Osteocyte (in vitro differentiated cells): ENCODE data around the gene UBA52. TPM values are rescaled to one million over a fixed set of nuclear protein-coding genes. Genes with fewer than 3 reads are reported as not detected.
"Not testable (repeated sequence)": the region's sequence is repeated elsewhere in the genome, so short reads cannot be mapped to it uniquely, and the experiment has no call there.

Source experiments
- DNase-seq: peaks from one replicate; pipeline ENCODE4 v3.0.0; 2021; ENCODE audit warnings: mixed read lengths; ENCODE audit not compliant: unreplicated experiment; ENCODE audit errors: extremely low spot score
- H3K27ac Mint-ChIP-seq: one replicate; pipeline ENCODE4 v1.8.0; 2021; ENCODE audit warnings: mild to moderate bottlenecking, mixed read lengths; ENCODE audit not compliant: unreplicated experiment
- H3K27me3 Mint-ChIP-seq: one replicate; pipeline ENCODE4 v1.8.0; 2021; ENCODE audit warnings: mixed read lengths; ENCODE audit not compliant: unreplicated experiment
- H3K36me3 Mint-ChIP-seq: one replicate; pipeline ENCODE4 v1.8.0; 2021; ENCODE audit warnings: mixed read lengths; ENCODE audit not compliant: unreplicated experiment
- H3K4me1 Mint-ChIP-seq: one replicate; pipeline ENCODE4 v1.8.0; 2021; ENCODE audit warnings: mixed read lengths; ENCODE audit not compliant: unreplicated experiment
- H3K4me3 Mint-ChIP-seq: one replicate; pipeline ENCODE4 v1.8.0; 2021; ENCODE audit warnings: mild to moderate bottlenecking, moderate library complexity, mixed read lengths; ENCODE audit not compliant: unreplicated experiment
- H3K9me3 Mint-ChIP-seq: one replicate; pipeline ENCODE4 v1.8.0; 2021; ENCODE audit warnings: mixed read lengths; ENCODE audit not compliant: unreplicated experiment
- total RNA-seq: library from RNA; stranded (reverse); gene quantifications from 2 replicates; pipeline ENCODE4 v1.2.1, GENCODE V29; 2021
- TF ChIP-seq, protein P1 (sequence below): fragments of 200-600 bp; sonication (generic); IDR thresholded peaks from 2 replicates; pipeline ENCODE4 v1.5.0; 2021; ENCODE audit warnings: antibody characterized with exemption, mild to moderate bottlenecking, moderate library complexity

UBA52 gene
- total RNA-seq, 1 donor from 2014 or later = 1,081 TPM

DNA sequence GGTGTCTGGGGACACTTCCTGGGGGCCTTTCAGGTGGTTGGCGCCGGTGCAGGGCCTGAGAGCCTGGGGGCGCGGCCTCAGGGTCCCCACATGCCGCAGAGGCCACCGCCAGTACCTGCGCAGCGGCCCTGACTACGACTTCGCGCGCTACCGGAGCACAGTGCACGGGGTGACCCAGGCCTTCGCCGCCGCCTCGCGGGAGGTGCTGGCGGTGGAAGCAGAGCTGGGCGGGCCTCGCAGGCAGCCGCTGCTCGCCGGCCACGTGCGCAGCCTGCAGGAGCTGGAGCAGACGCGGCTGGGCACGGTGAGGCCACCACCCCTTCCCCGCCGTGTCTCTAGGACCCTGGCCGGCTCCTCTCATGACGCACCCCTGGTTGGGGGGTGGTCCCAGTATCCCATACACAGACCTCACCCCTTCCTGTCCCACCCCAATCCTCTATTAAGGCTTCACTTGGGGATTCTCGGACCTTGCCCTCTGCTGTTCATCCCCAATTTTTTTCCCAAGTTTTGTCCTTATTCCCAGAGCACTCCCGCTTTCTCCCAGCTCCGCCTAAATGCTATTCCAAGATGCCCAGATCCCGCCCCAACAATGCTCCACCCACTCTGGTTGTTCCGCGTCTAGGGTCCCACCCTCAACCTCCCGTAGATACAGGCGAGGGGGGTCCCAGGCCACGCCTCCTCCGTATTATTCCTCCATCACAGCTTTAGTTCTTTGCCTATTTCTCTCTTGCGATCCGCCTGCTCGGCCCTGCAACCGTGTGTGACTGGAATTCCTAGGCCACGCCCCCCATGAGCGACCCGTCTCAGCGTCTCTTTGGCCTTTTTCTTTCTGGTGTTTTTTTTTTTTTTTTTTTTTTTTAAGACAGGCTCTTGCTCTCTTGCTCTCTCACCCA is 18.0 kb downstream of the UBA52 start:
- no peak for DNase-seq
- TF ChIP-seq, protein P1, sequence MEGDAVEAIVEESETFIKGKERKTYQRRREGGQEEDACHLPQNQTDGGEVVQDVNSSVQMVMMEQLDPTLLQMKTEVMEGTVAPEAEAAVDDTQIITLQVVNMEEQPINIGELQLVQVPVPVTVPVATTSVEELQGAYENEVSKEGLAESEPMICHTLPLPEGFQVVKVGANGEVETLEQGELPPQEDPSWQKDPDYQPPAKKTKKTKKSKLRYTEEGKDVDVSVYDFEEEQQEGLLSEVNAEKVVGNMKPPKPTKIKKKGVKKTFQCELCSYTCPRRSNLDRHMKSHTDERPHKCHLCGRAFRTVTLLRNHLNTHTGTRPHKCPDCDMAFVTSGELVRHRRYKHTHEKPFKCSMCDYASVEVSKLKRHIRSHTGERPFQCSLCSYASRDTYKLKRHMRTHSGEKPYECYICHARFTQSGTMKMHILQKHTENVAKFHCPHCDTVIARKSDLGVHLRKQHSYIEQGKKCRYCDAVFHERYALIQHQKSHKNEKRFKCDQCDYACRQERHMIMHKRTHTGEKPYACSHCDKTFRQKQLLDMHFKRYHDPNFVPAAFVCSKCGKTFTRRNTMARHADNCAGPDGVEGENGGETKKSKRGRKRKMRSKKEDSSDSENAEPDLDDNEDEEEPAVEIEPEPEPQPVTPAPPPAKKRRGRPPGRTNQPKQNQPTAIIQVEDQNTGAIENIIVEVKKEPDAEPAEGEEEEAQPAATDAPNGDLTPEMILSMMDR = peak; percentile 1
- no peaks in the 10 kb centered on the region for H3K27me3 Mint-ChIP-seq
- peaks cover 1% of the 10 kb centered on the region for H3K36me3 Mint-ChIP-seq
- H3K9me3 Mint-ChIP-seq = no peaks in the 10 kb centered on the region
- H3K4me3 Mint-ChIP-seq = peak overlapping the region; percentile 79
- peaks cover 18% of the 10 kb centered on the region for H3K4me1 Mint-ChIP-seq
- H3K27ac Mint-ChIP-seq = peak overlapping the region; percentile 74

DNA sequence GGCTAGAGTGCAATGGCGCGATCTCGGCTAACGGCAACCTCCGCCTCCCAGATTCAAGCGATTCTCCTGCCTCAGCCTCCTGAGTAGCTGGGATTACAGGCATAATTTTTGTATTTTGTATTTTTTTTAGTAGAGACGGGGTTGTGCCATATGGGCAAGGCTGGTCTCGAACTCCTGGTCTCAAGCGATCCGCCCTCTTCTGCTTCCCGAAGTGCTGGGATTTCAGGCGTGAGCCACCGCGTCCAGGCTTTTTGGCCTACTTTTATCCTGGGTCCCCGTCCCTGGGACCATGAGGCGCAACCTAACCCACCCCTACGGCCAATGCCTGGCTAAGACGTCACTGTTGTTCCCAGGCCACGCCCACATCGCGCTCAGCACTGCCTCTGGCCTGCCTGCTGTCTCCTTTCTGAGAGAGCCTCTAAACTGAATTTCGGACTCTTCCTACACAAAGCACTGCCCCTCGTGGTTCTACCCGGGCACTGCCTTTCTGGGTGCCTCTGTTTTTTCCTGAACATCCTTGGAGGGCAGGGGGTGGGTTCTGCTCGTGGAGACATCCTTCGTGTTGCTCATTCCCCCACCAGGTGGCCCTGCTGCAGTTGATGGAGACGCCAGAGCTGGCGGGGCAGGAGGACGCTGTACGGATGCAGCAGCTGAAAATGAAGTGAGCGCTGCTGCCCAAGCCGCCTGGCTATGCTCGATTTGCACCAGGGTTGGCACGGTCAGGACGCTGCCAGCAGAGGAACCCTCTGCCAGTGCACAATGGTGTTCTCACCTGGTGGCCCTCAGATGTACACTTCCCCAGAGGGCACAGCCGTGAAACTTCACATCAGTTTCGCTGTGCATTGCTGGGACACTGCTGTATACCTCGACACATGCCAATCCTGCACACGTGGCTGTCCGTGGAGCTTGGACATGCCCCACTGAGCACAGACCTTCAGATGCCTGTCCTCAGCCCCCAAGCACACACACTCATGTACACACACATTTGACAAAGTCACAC is 18.9 kb downstream of the UBA52 start:
- peaks cover 23% of the 10 kb centered on the region for H3K4me1 Mint-ChIP-seq
- peak; percentile 91 for DNase-seq
- H3K4me3 Mint-ChIP-seq = peak overlapping the region; percentile 79
- H3K36me3 Mint-ChIP-seq = peaks cover 1% of the 10 kb centered on the region
- peak overlapping the region; percentile 74 for H3K27ac Mint-ChIP-seq
- TF ChIP-seq, protein P1 = peak; percentile 58
- no peaks in the 10 kb centered on the region for H3K27me3 Mint-ChIP-seq
- no peaks in the 10 kb centered on the region for H3K9me3 Mint-ChIP-seq

DNA sequence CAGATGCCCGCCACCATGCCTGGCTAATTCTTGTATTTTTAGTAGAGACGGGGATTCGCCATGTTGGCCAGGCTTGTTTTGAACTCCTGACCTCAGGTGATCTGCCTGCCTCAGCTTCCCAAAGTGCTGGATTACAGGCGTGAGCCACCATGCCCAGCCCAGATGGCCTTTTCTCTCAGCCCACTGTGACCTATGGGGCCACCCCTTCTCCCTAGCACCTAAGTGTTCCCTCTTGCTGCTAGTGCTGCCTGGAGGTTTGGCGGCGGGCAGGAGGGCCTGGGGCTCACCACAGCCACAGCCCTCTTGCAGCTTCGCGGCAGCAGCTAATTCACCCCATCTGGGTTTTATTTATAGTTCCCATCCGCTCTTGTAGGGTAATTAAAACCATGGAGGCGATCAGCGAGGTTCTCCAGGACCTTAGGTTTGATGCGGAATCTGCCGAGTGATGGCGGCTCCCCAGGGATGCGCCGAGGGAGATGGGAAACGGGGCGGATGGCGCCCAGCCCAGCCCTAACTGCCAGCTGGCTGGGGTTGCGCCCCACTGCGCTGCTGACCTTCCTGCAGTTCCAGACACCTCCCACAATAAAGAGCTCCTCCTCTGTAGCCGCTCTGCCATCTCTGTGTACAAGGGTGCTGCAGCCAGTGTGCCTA is 20.2 kb downstream of the UBA52 start:
- peaks cover 1% of the 10 kb centered on the region for H3K36me3 Mint-ChIP-seq
- no peaks in the 10 kb centered on the region for H3K9me3 Mint-ChIP-seq
- peaks cover 25% of the 10 kb centered on the region for H3K4me1 Mint-ChIP-seq
- DNase-seq = no peak
- H3K4me3 Mint-ChIP-seq = no peak overlapping the region
- TF ChIP-seq, protein P1 = no peak
- H3K27me3 Mint-ChIP-seq = no peaks in the 10 kb centered on the region
- no peak overlapping the region for H3K27ac Mint-ChIP-seq

DNA sequence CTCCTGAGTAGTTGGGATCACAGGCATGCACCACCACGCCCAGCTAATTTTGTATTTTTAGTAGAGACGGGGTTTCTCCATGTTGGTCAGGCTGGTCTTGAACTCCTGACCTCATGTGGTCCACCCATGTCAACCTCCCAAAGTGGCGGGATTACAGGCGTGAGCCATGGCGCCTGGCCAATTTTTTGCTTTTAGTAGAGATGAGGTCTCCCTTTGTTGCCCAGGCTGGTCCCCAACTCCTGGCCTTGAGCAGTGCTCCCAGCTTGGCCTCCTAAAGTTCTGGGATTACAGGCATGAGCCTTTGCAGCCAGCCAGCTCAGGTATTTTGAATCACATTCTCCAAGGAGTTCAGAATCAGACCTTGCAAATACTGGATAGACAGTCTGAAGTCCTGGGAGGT is 21.1 kb downstream of the UBA52 start:
- not testable (repeated sequence) for H3K9me3 Mint-ChIP-seq, H3K27ac Mint-ChIP-seq, H3K27me3 Mint-ChIP-seq, H3K4me3 Mint-ChIP-seq, DNase-seq, H3K36me3 Mint-ChIP-seq
- H3K4me1 Mint-ChIP-seq = peaks cover 25% of the 10 kb centered on the region

DNA sequence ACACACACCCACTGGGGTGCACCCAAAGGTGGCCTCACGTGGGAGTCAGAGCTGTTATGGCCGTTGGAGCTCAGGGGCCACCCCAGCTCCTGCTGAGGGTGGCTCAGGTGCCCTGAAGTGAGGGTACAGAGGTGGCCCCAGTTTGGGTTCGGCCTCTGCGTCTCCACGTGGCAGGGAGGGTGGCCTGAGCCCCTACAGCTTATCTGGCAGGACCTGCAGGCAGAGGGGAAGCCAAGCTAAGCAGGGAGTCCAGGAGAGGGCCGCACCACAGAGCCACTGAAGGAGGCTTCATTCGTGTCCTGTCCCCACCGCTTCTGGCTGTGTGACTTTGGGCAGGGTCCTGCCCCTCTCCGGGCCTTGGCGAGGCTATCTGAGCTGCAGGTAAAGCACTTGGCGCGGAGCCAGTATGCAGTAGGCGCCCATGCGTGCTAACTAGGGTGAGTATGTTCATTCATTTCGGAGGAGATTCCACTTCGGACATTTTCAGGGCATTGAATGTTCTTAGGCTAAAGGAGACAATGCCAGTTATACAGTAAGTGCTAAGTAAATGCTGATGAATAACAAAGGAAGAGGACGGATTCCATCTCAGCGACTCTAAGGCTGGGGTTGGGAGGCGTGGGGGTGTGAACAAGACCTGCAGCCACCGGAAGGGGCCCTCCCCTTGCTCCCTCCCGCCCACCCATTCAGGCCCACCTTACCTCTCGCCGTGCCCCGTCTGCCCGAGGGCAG is 21.9 kb downstream of the UBA52 start:
- Mint-ChIP-seq H3K9me3 (no peaks in the 10 kb centered on the region), H3K4me3 (no peak overlapping the region), H3K4me1 (peaks cover 21% of the 10 kb centered on the region), H3K27ac (no peak overlapping the region), H3K36me3 (peaks cover 1% of the 10 kb centered on the region), H3K27me3 (no peaks in the 10 kb centered on the region)
- DNase-seq = no peak
- TF ChIP-seq, protein P1 = no peak
